GM20000 (cell line): ENCODE data around the gene ADGRV1.

Source experiments
- DNase-seq: peaks from one replicate; pipeline ENCODE4 v3.0.0; 2012; ENCODE audit warnings: low spot score
- CTCF ChIP-seq: IDR thresholded peaks from 2 replicates; pipeline ENCODE4 v1.5.1; 2012; ENCODE audit warnings: mild to moderate bottlenecking, control low read depth; ENCODE audit errors: extremely low read depth, missing control alignments

Gene ADGRV1

GRCh38 chr5:91125916-91126315 lies 567.3 kb downstream of the ADGRV1 start:
- DNase-seq, result no peak
- TF ChIP-seq CTCF, result no peak

- no peak for TF ChIP-seq CTCF
- DNase-seq, result no peak
Observed at GRCh38 chr5:91126448-91126847, 567.9 kb downstream of the ADGRV1 start.

- no peak for DNase-seq
- TF ChIP-seq CTCF, result no peak
Observed at GRCh38 chr5:91126888-91127287, 568.3 kb downstream of the ADGRV1 start.

GRCh38 chr5:91127456-91128081 lies 569.0 kb downstream of the ADGRV1 start:
- TF ChIP-seq CTCF, result no peak

GRCh38 chr5:91128604-91129003 lies 570.0 kb downstream of the ADGRV1 start:
- DNase-seq, result no peak

More at GRCh38 chr5:91127456-91128081, 569.0 kb downstream of the ADGRV1 start:
- no peak for DNase-seq

GRCh38 chr5:91129748-91130147 lies 571.2 kb downstream of the ADGRV1 start:
- no peak for DNase-seq
- TF ChIP-seq CTCF, result no peak

More at GRCh38 chr5:91128604-91129003, 570.0 kb downstream of the ADGRV1 start:
- no peak for TF ChIP-seq CTCF

GRCh38 chr5:91130759-91131158 lies 572.2 kb downstream of the ADGRV1 start:
- TF ChIP-seq CTCF, result no peak
- no peak for DNase-seq
